Measurements from ENCODE around the gene POLQ.

DNA sequence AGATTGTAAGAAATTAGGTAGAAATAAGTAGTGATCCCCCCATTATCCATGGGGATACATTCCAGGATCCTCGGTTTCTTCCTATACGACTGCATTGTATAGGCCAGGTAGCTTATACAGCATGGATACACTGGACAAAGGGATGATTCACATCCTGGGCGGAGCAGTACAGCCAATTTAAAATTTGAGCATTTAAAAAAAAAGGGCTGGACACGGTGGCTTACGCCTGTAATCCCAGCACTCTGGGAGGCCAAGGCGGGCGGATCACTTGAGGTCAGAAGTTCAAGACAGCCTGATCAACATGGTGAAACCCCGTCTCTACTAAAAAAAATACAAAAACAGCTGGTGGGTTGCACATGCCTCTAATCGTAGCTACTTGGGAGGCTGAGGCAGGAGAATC lies 21.0 kb upstream of the POLQ start:
- TF ChIP-seq, protein P1, sequence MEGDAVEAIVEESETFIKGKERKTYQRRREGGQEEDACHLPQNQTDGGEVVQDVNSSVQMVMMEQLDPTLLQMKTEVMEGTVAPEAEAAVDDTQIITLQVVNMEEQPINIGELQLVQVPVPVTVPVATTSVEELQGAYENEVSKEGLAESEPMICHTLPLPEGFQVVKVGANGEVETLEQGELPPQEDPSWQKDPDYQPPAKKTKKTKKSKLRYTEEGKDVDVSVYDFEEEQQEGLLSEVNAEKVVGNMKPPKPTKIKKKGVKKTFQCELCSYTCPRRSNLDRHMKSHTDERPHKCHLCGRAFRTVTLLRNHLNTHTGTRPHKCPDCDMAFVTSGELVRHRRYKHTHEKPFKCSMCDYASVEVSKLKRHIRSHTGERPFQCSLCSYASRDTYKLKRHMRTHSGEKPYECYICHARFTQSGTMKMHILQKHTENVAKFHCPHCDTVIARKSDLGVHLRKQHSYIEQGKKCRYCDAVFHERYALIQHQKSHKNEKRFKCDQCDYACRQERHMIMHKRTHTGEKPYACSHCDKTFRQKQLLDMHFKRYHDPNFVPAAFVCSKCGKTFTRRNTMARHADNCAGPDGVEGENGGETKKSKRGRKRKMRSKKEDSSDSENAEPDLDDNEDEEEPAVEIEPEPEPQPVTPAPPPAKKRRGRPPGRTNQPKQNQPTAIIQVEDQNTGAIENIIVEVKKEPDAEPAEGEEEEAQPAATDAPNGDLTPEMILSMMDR (conservative IDR thresholded peaks at IDR 0.05; ENCODE audit: low read depth, low read length) = no peak
- TF ChIP-seq EZH2 (IDR thresholded peaks at IDR 0.05; ENCODE audit: borderline replicate concordance, low read depth, low read length, poor library complexity, severe bottlenecking) = no peak
